HepG2 (cell line): ENCODE measurements around the gene KIF2C. TPM values are rescaled to one million over a fixed set of nuclear protein-coding genes. Genes with fewer than 3 reads are reported as not detected.
A peak's percentile ranks its signal among the peaks of the same experiment; 100 is the strongest.

Experiments used
- ERF ChIP-seq: IDR thresholded peaks from 2 replicates; pipeline ENCODE4 v1.6.1; 2018; ENCODE audit warnings: missing biosample characterization, missing genetic modification reagents
- RXRB ChIP-seq: IDR thresholded peaks from 2 replicates; pipeline ENCODE4 v1.6.1; 2016; ENCODE audit warnings: borderline replicate concordance, missing genetic modification reagents, missing compliant biosample characterization
- SRF ChIP-seq: IDR thresholded peaks from 2 replicates; pipeline ENCODE4 v1.6.1; 2011; ENCODE audit warnings: mild to moderate bottlenecking, low read depth, low read length, moderate library complexity
- TFAP4 ChIP-seq: sonication (generic); IDR thresholded peaks from 2 replicates; pipeline ENCODE4 v1.6.1; 2016; ENCODE audit warnings: low read depth, borderline replicate concordance
- ZBTB49 ChIP-seq: sonication (generic); formaldehyde crosslinking; IDR thresholded peaks from 2 replicates; pipeline ENCODE4 v1.4.0; 2020; ENCODE audit warnings: missing genetic modification reagents, borderline replicate concordance
- ZFY ChIP-seq: sonication (generic); formaldehyde crosslinking; IDR thresholded peaks from 2 replicates; pipeline ENCODE4 v1.4.0; 2020; ENCODE audit warnings: missing genetic modification reagents
- ZNF160 ChIP-seq: sonication (generic); formaldehyde crosslinking; IDR thresholded peaks from 2 replicates; pipeline ENCODE4 v1.8.0; 2022; ENCODE audit warnings: mild to moderate bottlenecking, inconsistent platforms, missing genetic modification reagents
- ZNF3 ChIP-seq: IDR thresholded peaks from 2 replicates; pipeline ENCODE4 v1.7.0; 2017; ENCODE audit warnings: inconsistent platforms
- ZNF552 ChIP-seq: sonication (generic); formaldehyde crosslinking; IDR thresholded peaks from 2 replicates; pipeline ENCODE4 v1.9.0; 2022; ENCODE audit warnings: missing genetic modification reagents, mild to moderate bottlenecking, borderline replicate concordance
- ZNF841 ChIP-seq: sonication (generic); formaldehyde crosslinking; IDR thresholded peaks from 2 replicates; pipeline ENCODE4 v1.8.1; 2023; ENCODE audit warnings: missing genetic modification reagents, borderline replicate concordance
- ZSCAN21 ChIP-seq: sonication (generic); formaldehyde crosslinking; IDR thresholded peaks from 2 replicates; pipeline ENCODE4 v1.8.0; 2022; ENCODE audit warnings: mild to moderate bottlenecking, missing genetic modification reagents, moderate library complexity, borderline replicate concordance
- polyA plus RNA-seq, 8 experiments: library from polyadenylated mRNA; depleted of rRNA in 3 of 8; stranded (reverse) in 7 of 8; unstranded in 1 of 8; fragments of >200 nt; fragmentation: Illumina TruSeq in 4 of 8; extraction: Trizol in 4 of 8; gene quantifications; 2 replicates each; pipeline versions ENCODE4 v1.2.1 to v1.2.3, GENCODE V29; 2011 to 2016; ENCODE audit warnings: low read depth in 4 of 8, missing spikeins in 1 of 8, mixed read lengths in 1 of 8; ENCODE audit not compliant: insufficient read depth in 1 of 8
- total RNA-seq, 5 experiments: library from RNA; depleted of rRNA; stranded (reverse); fragments of >200 nt; fragmentation: Illumina TruSeq; extraction: Trizol; gene quantifications; 2 replicates each; pipeline ENCODE4 v1.2.3, GENCODE V29; 2016; ENCODE audit warnings: low read depth in 1 of 5
- TF ChIP-seq, protein P1 (sequence below): sonication (generic); formaldehyde crosslinking; conservative IDR thresholded peaks from 2 replicates; pipeline ENCODE4 v1.4.0; 2020; ENCODE audit warnings: mild to moderate bottlenecking, missing genetic modification reagents, moderate library complexity

Gene KIF2C
- total and polyA plus RNA-seq, 2 of the 13 experiments (the other 11 are each of a cell fraction or from before 2014, with no cell fraction given): 29.7 to 53.7 TPM

- TF ChIP-seq ZNF552: no peak; the same call in 1 of the 2 replicates
- peak; percentile 82 for TF ChIP-seq ZNF160 (CRISPR knock-in tag)
- TF ChIP-seq TFAP4: peak; percentile 7; the same call in 1 of the 2 replicates
- no peak for TF ChIP-seq ZFY (CRISPR knock-in tag)
- TF ChIP-seq, protein P1, sequence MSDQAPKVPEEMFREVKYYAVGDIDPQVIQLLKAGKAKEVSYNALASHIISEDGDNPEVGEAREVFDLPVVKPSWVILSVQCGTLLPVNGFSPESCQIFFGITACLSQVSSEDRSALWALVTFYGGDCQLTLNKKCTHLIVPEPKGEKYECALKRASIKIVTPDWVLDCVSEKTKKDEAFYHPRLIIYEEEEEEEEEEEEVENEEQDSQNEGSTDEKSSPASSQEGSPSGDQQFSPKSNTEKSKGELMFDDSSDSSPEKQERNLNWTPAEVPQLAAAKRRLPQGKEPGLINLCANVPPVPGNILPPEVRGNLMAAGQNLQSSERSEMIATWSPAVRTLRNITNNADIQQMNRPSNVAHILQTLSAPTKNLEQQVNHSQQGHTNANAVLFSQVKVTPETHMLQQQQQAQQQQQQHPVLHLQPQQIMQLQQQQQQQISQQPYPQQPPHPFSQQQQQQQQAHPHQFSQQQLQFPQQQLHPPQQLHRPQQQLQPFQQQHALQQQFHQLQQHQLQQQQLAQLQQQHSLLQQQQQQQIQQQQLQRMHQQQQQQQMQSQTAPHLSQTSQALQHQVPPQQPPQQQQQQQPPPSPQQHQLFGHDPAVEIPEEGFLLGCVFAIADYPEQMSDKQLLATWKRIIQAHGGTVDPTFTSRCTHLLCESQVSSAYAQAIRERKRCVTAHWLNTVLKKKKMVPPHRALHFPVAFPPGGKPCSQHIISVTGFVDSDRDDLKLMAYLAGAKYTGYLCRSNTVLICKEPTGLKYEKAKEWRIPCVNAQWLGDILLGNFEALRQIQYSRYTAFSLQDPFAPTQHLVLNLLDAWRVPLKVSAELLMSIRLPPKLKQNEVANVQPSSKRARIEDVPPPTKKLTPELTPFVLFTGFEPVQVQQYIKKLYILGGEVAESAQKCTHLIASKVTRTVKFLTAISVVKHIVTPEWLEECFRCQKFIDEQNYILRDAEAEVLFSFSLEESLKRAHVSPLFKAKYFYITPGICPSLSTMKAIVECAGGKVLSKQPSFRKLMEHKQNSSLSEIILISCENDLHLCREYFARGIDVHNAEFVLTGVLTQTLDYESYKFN (CRISPR knock-in tag): no peak
- peak; percentile 67 for TF ChIP-seq RXRB
- TF ChIP-seq ERF (CRISPR knock-in tag): peak; percentile 45; the same call in 1 of the 2 replicates
- TF ChIP-seq SRF: peak; percentile 81
- TF ChIP-seq ZNF841 (CRISPR knock-in tag): peak; percentile 40; the same call in 1 of the 2 replicates
- TF ChIP-seq ZBTB49: no peak
- peak; percentile 26; the same call in 1 of the 2 replicates for TF ChIP-seq ZSCAN21 (CRISPR knock-in tag)
- TF ChIP-seq ZNF3 (CRISPR knock-in tag): no peak
Observed at GRCh38 chr1:44730741-44731512, 8.7 kb upstream of the KIF2C start, which contains the start of gene RNU5D-1 (continued).
